Measurements from ENCODE around the gene RGL4. TPM values are rescaled to one million over a fixed set of nuclear protein-coding genes. Genes with fewer than 3 reads are reported as not detected.
"Not testable (repeated sequence)": the region's sequence is repeated elsewhere in the genome, so short reads cannot be mapped to it uniquely, and the experiment has no call there.

The RGL4 gene
- total RNA-seq, 1 experiment from 2014 or later: not detected

- DNase-seq (ENCODE audit: low read depth): not testable (repeated sequence)
Observed at GRCh38 chr22:23728108-23728507, 37.3 kb downstream of the RGL4 start.

- DNase-seq (ENCODE audit: low read depth): no peak
Observed at GRCh38 chr22:23737696-23738095, 46.9 kb downstream of the RGL4 start.

- DNase-seq (ENCODE audit: low read depth): no peak
Observed at GRCh38 chr22:23742505-23743264, 51.9 kb downstream of the RGL4 start.

- DNase-seq (ENCODE audit: low read depth): no peak
Observed at GRCh38 chr22:23743303-23743705, 52.5 kb downstream of the RGL4 start.

- no peak for DNase-seq (ENCODE audit: low read depth)
Observed at GRCh38 chr22:23744001-23744400, 53.2 kb downstream of the RGL4 start.

GRCh38 chr22:23744485-23744884 is 53.7 kb downstream of the RGL4 start:
- DNase-seq (ENCODE audit: low read depth): no peak

GRCh38 chr22:23745791-23746190 is 55.0 kb downstream of the RGL4 start:
- DNase-seq (ENCODE audit: low read depth): no peak

Other genes with a start within 250 kb of the RGL4 start
- not detected in 2 replicates for gene IGLL1, start 110.7 kb upstream of the RGL4 start, total RNA-seq (2014; rRNA removed; shearing (Covaris generic))
- gene DRICH1, start 58.7 kb upstream of the RGL4 start, total RNA-seq (2014; rRNA removed; shearing (Covaris generic)): 0.18 TPM in 1 of 2 replicates, not detected in the other
- 3.1 and 4.4 TPM in 2 replicates for gene ZNF70, start 60.1 kb downstream of the RGL4 start, total RNA-seq (2014; rRNA removed; shearing (Covaris generic))
- gene VPREB3, start 63.4 kb downstream of the RGL4 start, total RNA-seq (2014; rRNA removed; shearing (Covaris generic)): not detected in 2 replicates
- 1.1 TPM in 1 of 2 replicates, not detected in the other for gene C22orf15, start 72.0 kb downstream of the RGL4 start, total RNA-seq (2014; rRNA removed; shearing (Covaris generic))
- gene CHCHD10, start 77.0 kb downstream of the RGL4 start, total RNA-seq (2014; rRNA removed; shearing (Covaris generic)): not detected in 2 replicates
- gene MMP11, start 81.8 kb downstream of the RGL4 start, total RNA-seq (2014; rRNA removed; shearing (Covaris generic)): not detected in 2 replicates
- gene SMARCB1, start 96.0 kb downstream of the RGL4 start, total RNA-seq (2014; rRNA removed; shearing (Covaris generic)): 88.6 and 107 TPM in 2 replicates
- not detected in 2 replicates for gene DERL3, start 148.0 kb downstream of the RGL4 start, total RNA-seq (2014; rRNA removed; shearing (Covaris generic))
- gene SLC2A11, start 166.9 kb downstream of the RGL4 start, total RNA-seq (2014; rRNA removed; shearing (Covaris generic)): 1.4 and 3.2 TPM in 2 replicates
- gene MIF, start 203.4 kb downstream of the RGL4 start, total RNA-seq (2014; rRNA removed; shearing (Covaris generic)): 890 and 1,130 TPM in 2 replicates